ENCODE results near the gene TRIM62. TPM values are rescaled to one million over a fixed set of nuclear protein-coding genes. Genes with fewer than 3 reads are reported as not detected.
A peak's percentile ranks its signal among the peaks of the same experiment; 100 is the strongest.
"Not testable (repeated sequence)": the region's sequence is repeated elsewhere in the genome, so short reads cannot be mapped to it uniquely, and the experiment has no call there.

The TRIM62 gene
- total RNA-seq, 1 donor from 2014 or later, result 1.5 TPM

DNA sequence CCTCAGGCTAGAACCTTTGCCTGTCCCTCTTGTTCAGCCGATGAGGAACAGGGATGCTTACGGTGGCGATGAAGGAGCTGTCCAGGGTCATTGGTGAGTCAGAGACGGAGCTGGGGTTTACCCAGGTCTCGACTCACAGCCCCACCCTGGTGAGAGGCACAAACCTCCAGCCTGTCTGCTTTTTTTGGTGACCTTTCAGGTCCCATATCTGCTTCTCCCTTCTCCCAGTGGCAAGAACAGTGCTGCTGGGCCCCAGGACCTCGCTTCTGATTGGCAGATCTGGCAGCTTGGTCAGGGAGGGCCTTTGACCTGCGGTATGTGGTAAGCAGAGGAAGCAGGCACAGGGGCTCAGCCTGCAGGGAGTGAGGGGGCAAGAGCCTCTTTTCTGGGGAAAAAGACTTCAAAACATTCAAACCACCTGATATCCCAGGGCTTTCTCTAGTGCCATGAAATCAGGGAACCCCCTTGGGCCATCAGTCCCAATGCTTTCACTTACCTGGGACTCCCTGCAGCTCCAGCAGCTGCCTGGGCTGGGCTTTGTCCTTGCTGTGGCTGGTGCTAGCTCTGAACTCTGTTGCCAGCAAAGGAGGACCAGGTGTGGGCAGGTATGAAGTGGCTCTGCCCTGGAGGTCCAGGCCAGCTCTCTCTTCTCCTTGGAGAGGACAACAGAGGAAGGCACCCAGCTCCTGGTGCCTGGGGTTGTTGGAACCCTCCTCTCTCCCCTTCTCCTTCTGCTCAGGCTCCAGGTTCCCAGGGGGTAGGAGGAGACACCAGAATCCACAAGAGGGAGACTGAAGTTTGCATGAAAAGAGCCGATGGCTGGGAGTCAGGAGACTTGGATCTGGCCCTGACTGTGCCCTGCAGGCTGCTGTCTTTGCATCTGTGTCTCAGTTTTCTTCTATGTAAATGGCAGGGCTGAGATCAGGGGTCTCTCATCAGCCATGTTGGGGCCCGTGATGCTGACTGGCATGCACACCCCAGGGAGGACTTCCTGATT, 41.4 kb downstream of the TRIM62 start:
- DNase-seq (ENCODE audit: low read depth, low spot score), result no peak

DNA sequence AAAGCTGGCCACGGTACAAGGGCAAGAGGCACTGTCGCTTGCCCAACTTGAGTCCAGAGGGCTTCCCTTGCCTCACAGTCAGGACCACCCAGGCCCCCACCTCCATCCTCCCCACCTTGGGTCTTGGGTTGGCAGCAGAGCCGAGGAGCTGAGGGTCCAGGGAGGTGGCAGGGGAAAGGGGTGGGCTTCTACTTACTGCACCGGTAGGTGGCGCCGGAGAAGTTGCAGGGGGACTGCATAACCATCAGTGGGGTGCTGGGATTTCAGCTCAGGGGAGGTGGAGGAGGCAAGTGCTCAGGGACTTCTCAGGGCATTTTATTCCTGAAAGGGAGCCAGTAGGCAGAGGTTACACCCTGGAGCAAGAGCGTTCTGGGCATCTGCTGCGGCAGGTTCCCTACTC, 44.0 kb downstream of the TRIM62 start:
- no peak for DNase-seq (ENCODE audit: low read depth, low spot score)

DNA sequence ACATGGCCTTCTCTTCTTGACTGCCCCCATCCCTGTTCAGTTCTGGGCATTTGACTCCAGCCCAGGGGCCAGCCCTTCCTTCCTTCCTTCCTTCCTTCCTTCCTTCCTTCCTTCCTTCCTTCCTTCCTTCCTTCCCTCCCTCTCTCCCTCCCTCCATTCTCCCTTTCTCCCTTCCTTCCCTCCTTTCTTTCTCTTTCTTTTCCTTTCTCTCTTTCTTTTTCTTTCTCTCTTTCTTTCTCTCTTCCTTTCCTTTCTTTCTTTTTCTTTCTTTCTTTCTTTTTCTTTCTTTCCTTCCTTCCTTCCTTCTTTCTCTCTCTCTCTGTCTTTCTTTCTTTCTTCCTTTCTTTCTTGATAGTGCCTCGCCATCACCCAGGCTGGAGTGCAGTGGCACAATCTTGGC, 45.8 kb downstream of the TRIM62 start:
- not testable (repeated sequence) for DNase-seq (ENCODE audit: low read depth, low spot score)

DNA sequence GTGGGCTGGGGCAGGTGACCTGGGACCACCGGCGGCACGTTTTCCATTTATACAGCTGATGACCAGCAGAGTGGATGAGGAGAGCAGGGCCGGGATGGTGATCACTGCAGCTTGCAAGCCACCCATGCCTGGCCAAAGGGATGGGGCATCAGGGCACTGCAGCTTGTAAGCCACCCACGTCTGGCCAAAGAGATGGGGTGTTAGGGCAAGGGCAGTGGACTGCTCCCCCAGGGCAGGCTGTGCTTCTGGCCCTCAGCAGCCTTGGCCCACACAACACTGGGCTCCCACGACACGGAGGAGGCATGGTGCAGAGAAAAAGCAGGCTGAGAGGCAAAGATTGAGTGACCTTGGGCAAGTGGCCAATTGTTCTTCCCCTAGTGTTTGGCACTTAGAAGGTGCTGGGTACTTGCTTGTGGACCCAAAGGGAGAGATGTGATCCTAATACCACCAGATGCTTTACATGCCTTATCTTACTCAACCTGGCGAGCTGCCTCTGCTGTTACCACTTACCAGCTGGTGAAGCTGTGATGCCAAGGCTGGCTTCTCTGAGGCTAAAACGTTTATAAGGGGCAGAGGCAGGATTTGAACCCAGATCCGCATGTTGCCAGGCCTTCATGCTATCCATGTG, 48.3 kb downstream of the TRIM62 start:
- no peak for DNase-seq (ENCODE audit: low read depth, low spot score)

DNA sequence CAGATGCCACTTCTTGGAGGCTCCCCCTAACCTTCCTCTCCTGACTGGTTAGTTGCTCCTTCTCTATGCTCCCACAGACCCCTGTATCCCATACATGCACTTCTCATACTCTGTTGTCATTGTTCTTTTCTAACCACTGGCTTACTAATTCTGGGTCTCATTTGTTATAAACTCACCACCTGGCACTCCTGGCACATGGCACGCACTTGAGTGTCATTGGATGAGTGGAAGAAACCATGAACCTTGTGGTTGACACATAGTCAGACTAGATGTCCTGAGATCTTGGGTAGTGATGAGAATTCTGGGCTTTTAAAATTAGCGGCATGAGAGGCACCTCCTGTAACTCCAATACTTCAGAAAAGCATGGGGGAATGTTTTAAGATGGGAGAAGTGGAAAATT, 49.3 kb downstream of the TRIM62 start:
- DNase-seq (ENCODE audit: low read depth, low spot score), result no peak

DNA sequence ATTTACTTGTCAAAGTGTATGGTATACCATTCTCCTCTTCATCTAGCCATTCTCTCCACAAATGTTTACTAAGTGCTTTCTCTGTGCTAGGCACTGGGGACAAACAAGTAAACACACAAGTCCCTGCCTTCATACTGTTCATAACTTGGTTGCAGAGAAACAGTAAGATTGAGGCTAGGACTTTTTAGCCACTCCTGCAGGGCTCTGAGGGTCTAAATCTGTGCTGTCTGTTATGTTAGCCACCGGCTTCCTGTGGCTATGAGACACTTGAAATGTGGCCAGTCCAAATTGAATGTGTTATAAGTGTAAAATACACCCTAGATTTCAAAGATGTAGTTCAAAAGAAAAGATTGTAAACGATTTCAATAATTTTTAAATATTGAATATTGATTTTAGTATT, 50.7 kb downstream of the TRIM62 start:
- no peak for DNase-seq (ENCODE audit: low read depth, low spot score)

DNA sequence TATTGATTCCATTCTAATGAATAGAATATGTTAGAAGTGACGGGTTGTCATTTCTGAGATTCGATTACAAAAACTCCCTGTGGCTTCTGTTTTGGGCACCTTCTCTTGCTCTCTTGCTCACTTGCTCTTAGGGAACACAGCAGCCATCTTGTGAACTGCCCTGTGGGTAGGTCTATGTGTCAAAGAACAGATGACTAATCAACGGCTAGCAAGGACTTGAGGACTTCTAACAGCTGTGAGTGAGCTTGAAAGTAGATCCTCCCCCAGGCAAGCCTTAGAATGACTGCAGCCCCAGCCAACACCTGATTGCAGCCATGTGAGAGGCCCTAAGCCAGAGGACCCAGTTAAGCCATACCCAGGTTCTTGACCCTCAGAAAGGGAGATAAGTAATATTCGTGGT, 51.5 kb downstream of the TRIM62 start:
- no peak for DNase-seq (ENCODE audit: low read depth, low spot score)

DNA sequence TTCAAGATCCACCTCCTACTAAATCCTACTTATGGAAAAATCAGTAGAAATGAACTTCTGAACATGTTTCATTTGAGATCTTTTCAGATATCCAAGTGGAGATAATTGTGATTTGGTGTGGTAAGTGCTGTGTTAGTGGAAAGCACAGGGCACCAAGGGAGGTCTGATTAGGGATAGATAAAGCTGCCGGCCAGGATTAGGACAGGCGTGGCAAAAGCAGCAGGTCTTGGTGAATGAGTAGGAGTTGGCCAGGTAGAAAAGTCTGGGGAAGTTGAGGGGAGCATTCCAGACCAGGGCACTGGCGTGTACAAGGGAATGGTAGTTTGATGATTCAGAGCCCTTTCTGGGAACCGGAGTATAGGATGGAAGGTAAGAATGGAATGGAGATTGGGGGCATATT, 53.1 kb downstream of the TRIM62 start:
- DNase-seq (ENCODE audit: low read depth, low spot score), result no peak

DNA sequence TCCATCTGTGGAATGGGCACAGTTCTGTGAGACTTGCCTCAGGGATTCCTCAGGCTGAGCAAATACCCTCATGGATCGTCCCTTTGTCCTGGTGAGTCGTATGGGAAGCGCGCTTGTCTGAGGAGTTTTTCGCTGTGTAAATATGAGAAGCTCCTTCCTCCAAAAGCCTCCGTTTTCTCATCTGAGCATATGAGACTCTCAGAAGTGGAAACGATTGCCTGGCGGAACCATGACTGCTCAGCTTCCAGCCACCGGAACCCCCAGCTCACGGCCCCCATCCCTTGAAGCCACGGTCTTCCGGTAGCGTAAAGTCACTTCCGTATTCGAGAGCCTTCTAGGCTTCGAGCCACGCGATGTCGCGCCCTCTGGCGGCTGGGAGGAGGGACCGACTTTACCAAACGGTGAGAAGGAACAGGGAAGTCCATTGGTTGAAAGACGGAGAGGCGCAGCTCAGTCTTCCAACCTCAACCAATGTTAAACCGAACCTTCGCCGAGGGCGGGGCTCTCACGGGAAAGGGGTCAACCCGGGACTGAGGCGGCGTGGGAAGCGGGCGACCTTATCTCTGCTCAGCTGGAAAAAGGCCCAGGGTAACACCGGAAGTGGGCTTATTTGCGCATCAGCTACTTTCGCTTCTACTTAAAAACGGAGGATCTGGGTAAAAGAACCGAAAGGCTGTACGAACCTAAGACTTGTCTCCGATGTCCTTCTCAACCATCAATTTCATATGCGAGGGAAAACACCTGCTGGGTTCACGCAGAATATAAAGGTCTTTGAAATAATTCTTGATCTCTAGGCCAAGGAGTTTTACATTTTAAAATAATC, 54.6 kb downstream of the TRIM62 start:
- peak; percentile 98 for DNase-seq (ENCODE audit: low read depth, low spot score)

DNA sequence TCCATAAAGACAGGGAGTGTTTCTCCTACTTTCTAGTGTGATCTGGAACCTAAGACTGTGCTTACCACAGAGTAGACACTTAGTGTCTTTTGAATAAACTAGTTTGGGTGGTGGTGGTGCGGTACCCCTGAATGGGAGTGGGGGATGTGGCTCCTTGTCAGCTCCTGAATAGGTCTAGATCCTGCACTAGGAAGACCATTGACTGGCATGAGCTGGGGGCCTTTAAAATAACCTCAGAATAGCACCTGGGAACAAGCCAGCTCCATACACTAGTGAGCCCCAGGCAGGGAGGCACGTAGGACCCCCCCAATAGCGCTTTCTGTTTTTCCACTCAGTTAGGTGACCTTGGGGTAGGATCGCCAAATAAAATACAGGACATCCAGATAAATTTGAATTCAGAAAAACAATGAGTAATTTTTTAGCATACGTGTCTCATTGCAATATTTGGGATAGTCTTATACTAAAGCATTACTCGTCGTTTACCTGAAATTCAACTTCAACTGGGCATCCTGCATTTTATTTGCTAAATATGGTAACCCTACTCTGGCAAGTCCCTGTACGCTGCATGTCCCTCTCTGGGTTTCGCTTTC, 55.3 kb downstream of the TRIM62 start:
- no peak for DNase-seq (ENCODE audit: low read depth, low spot score)

DNA sequence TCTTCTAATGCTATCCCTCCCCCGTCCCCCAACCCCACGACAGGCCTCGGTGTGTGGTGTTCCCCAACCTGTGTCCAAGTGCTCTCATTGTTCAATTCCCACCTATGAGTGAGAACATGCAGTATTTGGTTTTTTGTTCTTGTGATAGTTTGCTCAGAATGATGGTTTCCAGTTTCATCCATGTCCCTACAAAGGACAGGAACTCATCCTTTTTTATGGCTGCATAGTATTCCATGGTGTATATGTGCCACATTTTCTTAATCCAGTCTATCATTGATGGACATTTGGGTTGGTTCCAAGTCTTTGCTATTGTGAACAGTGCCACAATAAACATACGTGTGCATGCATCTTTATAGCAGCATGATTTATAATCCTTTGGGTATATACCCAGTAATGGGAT, 57.2 kb downstream of the TRIM62 start:
- DNase-seq (ENCODE audit: low read depth, low spot score), result not testable (repeated sequence)

DNA sequence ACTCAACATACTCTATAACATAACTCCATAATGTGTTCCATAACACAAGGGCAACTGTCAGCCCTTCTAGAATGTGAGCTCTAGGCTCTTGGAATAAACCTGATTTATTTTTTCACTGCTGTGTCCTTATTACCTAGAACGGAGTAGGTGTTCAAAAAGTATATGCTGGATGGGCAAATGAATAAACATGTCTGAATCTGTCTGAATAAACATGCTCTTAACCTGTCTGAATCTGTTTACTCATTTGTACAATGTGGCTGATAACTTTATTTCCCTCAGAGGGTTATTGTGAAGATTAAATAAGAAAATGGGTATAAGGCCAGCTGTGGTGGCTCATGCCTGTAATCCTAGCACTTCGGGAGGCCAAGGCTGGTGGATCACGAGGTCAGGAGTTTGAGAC, 58.6 kb downstream of the TRIM62 start:
- no peak for DNase-seq (ENCODE audit: low read depth, low spot score)

DNA sequence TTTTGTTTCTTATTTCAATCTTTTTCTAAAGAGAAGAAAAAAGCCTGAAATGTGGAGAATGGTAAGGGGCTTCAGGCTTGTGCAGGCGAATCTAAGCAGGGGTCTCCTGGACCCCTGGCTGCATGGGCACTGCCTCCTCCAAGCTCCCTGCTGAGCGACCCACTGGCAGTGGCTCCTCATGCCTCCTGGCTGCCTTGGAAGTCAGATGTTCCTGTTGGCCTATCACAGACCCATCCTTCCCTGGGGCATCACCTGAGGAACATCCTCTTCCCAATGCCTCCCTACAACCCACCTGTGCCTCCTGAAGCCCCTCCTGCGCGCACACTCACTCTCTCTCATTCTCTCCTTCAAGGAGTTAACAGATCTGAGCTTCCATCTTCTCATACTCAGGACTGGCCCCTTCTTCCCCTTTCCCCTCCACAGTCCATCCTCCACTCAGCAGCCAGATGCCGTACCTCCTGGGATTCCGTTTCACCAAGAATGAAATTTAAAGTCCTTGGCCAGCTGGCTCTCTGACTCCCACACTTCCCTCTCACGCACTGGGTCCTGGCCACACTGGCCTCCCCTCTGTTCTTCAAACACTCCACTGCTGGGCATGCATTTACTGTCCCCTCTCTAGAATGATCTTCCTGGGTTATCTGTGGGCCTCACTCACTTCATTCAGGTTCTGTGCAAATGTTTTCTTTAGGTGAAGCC, 59.2 kb downstream of the TRIM62 start:
- DNase-seq (ENCODE audit: low read depth, low spot score), result no peak

DNA sequence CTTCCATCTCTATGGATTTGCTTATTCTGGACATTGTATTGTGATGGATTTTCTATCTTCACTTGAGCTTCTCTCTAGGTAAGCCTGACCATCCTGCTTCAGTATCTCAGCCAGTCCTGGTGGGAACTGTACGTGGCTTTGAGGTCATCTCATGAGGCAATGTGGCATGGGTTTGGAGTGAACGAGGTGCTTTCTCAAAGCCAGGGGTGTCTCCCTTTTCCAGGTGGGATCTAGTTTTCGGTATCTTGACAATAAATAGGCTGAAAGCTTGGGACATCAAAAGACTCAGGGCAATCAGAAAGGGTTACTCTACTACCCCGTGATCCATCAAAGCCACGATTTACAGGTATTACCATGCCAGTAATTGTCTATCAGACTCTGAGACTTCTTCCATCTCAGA, 60.1 kb downstream of the TRIM62 start:
- no peak for DNase-seq (ENCODE audit: low read depth, low spot score)

DNA sequence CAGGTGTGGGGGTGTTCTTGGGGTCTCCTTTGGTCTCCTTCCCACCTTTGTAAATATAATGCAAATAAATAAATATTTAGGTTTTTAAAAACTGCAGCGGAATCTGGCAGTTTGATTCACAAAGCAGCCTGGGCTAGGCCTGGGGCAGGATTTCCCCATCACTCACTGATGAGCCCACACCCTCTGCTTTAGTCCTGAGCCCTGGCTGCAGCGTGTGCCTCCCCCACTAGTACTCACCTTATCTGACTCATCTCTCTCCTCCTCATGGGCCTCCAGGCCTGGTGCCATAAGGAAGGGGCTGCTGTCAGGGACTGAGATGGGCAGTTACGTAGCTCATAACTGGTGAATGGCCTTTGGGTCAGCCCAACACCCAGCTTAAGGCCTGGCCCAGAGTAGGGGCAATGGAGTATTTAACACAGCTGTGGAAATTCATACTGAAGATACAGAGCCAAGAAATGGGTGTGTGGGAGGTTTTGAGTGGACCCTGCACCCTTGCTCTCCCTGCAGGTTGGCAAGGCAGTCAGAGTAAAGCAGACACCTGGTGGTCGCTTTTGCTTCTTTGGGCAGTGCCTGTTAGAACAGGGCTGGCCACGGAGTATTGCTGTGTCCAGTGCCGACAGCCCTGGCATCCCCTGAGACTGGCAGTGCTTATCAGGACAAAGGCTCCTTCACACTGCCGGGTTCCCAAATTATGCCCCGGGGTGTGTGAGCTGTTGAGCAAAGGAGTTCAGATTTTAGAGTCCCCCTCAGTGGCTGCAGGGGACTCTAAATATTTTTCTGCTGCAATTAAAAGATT, 61.2 kb downstream of the TRIM62 start:
- DNase-seq (ENCODE audit: low read depth, low spot score), result no peak

DNA sequence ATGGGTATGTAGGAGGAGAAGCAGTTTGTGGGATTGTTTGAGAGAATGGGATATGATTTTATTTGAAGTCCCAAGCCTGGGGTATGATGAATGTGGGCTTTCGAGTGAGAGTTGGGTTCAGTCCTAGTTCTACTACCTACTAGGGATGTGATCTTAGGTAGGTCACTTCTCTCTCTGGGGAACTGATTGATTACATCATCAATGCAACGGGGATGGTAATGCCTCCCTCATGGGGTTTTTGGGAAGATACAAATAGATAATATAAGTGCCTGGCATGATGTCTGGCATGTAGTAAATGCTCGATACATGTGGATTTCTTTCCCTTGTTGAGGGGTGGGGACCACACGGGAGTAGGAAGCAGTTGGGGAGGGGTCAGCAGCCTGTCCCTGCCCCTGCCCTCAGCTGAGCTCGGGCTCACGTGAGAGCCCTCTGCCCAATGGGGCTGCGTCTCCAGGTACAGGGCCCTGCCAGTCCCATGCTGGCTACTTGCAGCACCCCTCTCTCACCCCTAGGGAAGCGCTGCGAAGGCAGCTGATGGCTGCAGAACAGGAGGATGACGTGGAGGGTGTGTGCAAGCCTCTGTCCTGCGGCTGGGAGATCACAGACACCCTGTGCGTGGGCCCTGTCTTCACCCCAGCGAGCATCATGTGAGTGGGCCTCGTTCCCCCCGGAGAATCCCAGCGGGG, 62.2 kb downstream of the TRIM62 start:
- DNase-seq (ENCODE audit: low read depth, low spot score), result no peak

DNA sequence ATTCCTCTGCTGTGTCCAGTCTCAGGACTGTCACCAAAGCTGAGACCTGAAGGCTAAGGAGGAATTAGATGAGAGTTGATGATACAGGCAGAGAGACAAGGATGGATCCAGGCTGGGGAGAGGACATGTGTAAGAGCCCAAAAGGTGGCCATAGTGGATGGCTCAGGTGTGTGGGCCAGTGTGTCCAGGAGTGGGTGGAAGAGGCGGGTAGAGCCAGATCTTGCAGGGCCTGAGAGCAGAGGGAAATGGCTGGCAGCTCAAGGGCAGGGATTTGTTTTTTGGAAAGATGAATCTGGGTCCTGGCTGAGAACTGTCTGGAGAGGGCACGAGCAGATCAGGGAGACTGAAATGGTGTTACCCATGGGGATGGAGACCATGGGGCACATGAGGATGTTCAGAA, 62.8 kb downstream of the TRIM62 start:
- no peak for DNase-seq (ENCODE audit: low read depth, low spot score)

DNA sequence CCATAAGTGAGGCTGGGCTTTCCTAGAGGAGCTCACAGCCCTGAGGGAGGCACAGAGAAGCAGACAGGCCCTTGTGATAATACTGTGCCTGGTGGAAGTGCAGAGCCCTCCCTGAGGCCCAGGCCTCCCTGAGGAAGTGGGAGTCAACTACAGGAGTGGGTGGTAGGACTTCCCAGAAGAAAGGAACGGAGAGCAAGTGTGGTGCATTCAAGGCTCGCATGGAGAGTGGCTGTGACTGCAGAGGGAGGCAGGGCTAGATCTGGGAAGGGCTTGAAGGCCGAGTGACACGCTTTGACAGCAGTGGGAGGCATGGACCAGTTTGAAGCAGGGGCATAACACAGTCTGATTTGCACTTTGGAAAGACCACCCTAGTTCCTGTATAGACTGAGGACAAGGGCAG, 63.6 kb downstream of the TRIM62 start:
- no peak for DNase-seq (ENCODE audit: low read depth, low spot score)

DNA sequence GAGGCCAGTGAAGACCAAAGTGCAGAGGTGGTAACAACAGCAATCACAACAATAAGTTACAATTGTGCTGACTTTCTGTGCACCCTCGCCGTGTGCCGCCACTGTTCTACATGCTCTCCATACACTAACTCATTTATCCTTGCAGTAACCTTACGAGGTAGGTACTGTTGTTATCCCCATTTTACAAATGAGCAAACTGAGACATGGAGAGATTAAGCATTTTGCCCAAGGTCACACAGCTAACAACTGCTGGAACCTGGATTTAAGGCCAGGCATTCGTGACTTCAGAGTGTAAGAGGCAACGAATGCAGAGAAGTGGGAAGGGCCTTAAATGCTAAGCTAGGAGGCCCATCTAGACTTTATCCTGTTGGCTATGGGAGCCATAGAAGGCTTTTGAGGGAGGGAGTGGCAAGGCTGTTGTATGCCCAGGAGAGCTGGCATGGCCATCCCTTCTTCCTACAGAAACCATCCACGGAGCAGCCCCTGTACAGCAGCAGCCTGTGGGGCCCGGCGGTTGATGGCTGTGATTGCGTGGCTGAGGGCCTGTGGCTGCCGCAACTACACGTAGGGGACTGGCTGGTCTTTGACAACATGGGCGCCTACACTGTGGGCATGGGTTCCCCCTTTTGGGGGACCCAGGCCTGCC, 64.3 kb downstream of the TRIM62 start:
- no peak for DNase-seq (ENCODE audit: low read depth, low spot score)

Data from pulmonary artery endothelial cell (primary cell).